ENCODE measurements around the gene CPA3.
A peak's percentile ranks its signal among the peaks of the same experiment; 100 is the strongest.

Gene CPA3

DNA sequence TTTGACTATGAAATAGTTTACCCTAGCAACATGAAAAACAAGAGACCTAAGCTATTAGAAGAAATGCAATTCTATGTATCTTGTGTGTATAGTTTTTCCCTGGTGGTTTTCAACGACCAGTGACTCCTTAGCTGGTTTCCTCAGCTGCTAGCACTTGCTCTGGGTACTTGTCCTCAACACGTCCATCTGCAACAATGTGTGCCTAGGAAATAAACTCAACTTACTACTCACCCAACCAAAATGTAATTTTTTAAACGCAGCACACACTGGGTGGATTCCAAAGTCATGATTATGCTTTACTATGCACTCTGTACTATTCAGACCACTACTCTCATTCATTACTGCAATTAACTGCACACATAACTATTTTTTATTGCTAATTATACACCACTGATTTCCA lies 31.0 kb downstream of the CPA3 start:
- POLR2A ChIA-PET: no interaction called here

DNA sequence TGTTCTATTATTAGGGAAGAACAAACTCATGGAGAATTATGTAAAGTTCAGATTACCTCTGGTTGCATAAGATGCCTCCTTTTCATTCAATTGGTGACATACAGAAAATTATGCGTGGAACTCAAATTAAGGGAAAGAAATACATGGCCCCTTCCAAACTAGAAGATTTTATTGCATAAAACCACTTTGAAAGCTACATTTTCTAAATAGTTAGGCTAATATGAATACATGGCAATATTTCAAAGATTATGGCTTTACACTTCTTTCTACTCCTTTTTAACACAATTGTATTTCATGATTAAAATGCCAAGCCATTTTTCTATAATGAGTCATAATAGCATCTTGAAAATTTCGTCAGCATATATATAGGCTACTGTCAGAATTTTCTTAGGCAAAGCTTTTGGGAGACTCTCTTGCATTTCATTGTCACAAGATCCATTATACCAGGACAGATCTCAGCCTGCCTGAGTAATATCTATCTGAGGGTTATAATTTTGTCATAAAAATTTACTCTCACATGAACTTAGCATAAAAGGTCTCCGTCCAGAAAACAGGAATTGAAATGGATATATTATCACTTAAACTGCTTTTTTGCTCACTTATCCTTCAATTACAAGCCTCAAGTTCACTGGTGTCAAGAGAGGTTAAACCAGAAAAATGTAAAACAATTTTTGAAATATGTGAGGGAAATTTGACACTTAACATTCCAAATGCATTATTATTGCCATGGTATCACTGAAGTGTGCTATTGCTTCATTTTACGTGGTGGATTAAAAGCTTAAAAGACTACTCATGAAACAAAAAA lies 37.1 kb downstream of the CPA3 start:
- Histone ChIP-seq H3K27ac (ENCODE audit: extremely low read depth, low read depth, low read length) (no peak overlapping the region), H3K4me3 (ENCODE audit: low read depth, low read length) (no peak overlapping the region), H3K36me3 (ENCODE audit: control insufficient read depth in 2 of 2, insufficient read depth in 1 of 2, low read length in 2 of 2) (no peaks in the 10 kb centered on the region), H3K4me1 (ENCODE audit: control insufficient read depth, insufficient read depth, low read length) (no peaks in the 10 kb centered on the region), H3K9me3 (ENCODE audit: control insufficient read depth, insufficient read depth, low read depth, low read length) (no peaks in the 10 kb centered on the region)
- ChIA-PET POLR2A (no interaction called here), CTCF (no interaction called here)
- TF ChIP-seq ZNF837 (tag by site-specific recombination; IDR thresholded peaks at IDR 0.05) (no peak), SP7 (tag by site-specific recombination; IDR thresholded peaks at IDR 0.05) (peak; percentile 83), ZNF140 (tag by site-specific recombination; IDR thresholded peaks at IDR 0.05) (no peak), SETDB1 (IDR thresholded peaks at IDR 0.05; ENCODE audit: insufficient read length, low read length) (no peak), ZNF133 (tag by site-specific recombination; IDR thresholded peaks at IDR 0.05) (no peak), TRIM28 (IDR thresholded peaks at IDR 0.05; ENCODE audit: borderline replicate concordance, low read length) (no peak)
- TF ChIP-seq, protein P1, sequence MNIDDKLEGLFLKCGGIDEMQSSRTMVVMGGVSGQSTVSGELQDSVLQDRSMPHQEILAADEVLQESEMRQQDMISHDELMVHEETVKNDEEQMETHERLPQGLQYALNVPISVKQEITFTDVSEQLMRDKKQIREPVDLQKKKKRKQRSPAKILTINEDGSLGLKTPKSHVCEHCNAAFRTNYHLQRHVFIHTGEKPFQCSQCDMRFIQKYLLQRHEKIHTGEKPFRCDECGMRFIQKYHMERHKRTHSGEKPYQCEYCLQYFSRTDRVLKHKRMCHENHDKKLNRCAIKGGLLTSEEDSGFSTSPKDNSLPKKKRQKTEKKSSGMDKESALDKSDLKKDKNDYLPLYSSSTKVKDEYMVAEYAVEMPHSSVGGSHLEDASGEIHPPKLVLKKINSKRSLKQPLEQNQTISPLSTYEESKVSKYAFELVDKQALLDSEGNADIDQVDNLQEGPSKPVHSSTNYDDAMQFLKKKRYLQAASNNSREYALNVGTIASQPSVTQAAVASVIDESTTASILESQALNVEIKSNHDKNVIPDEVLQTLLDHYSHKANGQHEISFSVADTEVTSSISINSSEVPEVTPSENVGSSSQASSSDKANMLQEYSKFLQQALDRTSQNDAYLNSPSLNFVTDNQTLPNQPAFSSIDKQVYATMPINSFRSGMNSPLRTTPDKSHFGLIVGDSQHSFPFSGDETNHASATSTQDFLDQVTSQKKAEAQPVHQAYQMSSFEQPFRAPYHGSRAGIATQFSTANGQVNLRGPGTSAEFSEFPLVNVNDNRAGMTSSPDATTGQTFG (tag by site-specific recombination; IDR thresholded peaks at IDR 0.05; ENCODE audit: borderline replicate concordance): no peak

More for the DNA sequence above, 31.0 kb downstream of the CPA3 start:
- TF ChIP-seq FEZF1 (tag by site-specific recombination; IDR thresholded peaks at IDR 0.05): no peak
- TF ChIP-seq ZNF558 (tag by site-specific recombination; IDR thresholded peaks at IDR 0.05): no peak
- no peak for TF ChIP-seq ZNF37A (tag by site-specific recombination; IDR thresholded peaks at IDR 0.05)
- TF ChIP-seq MEIS1 (CRISPR knock-in tag; IDR thresholded peaks at IDR 0.05; ENCODE audit: borderline replicate concordance): no peak
- TF ChIP-seq ZNF174 (tag by site-specific recombination; IDR thresholded peaks at IDR 0.05): no peak
- TF ChIP-seq ZNF776 (tag by site-specific recombination; IDR thresholded peaks at IDR 0.05; ENCODE audit: borderline replicate concordance): no peak
- Histone ChIP-seq H3K27ac (ENCODE audit: extremely low read depth, low read depth, low read length) (no peak overlapping the region), H3K4me1 (ENCODE audit: control insufficient read depth, insufficient read depth, low read length) (no peaks in the 10 kb centered on the region), H3K4me3 (ENCODE audit: low read depth, low read length) (no peak overlapping the region), H3K36me3 (ENCODE audit: control insufficient read depth in 2 of 2, insufficient read depth in 1 of 2, low read length in 2 of 2) (no peaks in the 10 kb centered on the region), H3K9me3 (ENCODE audit: control insufficient read depth, insufficient read depth, low read depth, low read length) (no peaks in the 10 kb centered on the region)
- CTCF ChIA-PET: interaction anchor here (0.6 kb wide), 1 partner anchor 12 kb away, joined by 3 read pairs; no protein-coding TSS in a partner anchor

DNA sequence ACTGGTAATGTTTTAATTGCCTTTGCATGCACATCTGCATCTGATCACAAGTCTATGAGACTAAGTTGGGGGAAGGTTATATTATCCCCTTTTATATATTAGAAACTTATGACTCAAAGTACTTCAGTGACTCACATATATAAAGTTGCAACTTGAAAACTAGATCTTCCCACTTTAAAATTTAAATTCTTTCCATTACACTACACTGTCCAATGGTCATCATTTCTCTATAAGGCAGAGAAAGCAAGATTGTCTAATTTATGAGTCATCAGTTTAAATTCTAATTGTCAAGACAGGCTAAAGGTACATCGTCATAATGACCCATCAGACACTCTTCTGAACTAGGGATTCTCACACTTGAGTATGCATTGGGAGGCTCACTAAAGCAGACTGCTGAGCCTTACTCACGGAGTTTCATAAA lies 37.9 kb downstream of the CPA3 start:
- Histone ChIP-seq H3K27ac (ENCODE audit: extremely low read depth, low read depth, low read length) (no peak overlapping the region), H3K4me1 (ENCODE audit: control insufficient read depth, insufficient read depth, low read length) (no peaks in the 10 kb centered on the region), H3K9me3 (ENCODE audit: control insufficient read depth, insufficient read depth, low read depth, low read length) (no peaks in the 10 kb centered on the region), H3K4me3 (ENCODE audit: low read depth, low read length) (no peak overlapping the region), H3K36me3 (ENCODE audit: control insufficient read depth in 2 of 2, insufficient read depth in 1 of 2, low read length in 2 of 2) (no peaks in the 10 kb centered on the region)
- ChIA-PET CTCF (no interaction called here), POLR2A (no interaction called here)
- TF ChIP-seq, protein P2, sequence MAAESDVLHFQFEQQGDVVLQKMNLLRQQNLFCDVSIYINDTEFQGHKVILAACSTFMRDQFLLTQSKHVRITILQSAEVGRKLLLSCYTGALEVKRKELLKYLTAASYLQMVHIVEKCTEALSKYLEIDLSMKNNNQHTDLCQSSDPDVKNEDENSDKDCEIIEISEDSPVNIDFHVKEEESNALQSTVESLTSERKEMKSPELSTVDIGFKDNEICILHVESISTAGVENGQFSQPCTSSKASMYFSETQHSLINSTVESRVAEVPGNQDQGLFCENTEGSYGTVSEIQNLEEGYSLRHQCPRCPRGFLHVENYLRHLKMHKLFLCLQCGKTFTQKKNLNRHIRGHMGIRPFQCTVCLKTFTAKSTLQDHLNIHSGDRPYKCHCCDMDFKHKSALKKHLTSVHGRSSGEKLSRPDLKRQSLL (tag by site-specific recombination; IDR thresholded peaks at IDR 0.05): no peak
- TF ChIP-seq ZNF629 (tag by site-specific recombination; IDR thresholded peaks at IDR 0.05): 0 out of 2 replicates have a peak, but pooled peaks have one; percentile 38
- TF ChIP-seq, protein P3, sequence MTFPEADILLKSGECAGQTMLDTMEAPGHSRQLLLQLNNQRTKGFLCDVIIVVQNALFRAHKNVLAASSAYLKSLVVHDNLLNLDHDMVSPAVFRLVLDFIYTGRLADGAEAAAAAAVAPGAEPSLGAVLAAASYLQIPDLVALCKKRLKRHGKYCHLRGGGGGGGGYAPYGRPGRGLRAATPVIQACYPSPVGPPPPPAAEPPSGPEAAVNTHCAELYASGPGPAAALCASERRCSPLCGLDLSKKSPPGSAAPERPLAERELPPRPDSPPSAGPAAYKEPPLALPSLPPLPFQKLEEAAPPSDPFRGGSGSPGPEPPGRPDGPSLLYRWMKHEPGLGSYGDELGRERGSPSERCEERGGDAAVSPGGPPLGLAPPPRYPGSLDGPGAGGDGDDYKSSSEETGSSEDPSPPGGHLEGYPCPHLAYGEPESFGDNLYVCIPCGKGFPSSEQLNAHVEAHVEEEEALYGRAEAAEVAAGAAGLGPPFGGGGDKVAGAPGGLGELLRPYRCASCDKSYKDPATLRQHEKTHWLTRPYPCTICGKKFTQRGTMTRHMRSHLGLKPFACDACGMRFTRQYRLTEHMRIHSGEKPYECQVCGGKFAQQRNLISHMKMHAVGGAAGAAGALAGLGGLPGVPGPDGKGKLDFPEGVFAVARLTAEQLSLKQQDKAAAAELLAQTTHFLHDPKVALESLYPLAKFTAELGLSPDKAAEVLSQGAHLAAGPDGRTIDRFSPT (tag by site-specific recombination; IDR thresholded peaks at IDR 0.05): 0 out of 2 replicates have a peak, but pooled peaks have one; percentile 14
